Fibroblast of pulmonary artery (primary cell): ENCODE measurements around the gene TSC2.
"Not testable (repeated sequence)": the region's sequence is repeated elsewhere in the genome, so short reads cannot be mapped to it uniquely, and the experiment has no call there.

Source experiments
- DNase-seq: peaks from one replicate; pipeline ENCODE4 v3.0.0-alpha.2; 2010; ENCODE audit warnings: low read depth
- H3K4me3 ChIP-seq: replicated peaks from 2 replicates; pipeline ENCODE4 v1.5.1; 2011; ENCODE audit warnings: low read depth, mild to moderate bottlenecking, control low read depth, low read length, moderate library complexity

TSC2 gene

DNA sequence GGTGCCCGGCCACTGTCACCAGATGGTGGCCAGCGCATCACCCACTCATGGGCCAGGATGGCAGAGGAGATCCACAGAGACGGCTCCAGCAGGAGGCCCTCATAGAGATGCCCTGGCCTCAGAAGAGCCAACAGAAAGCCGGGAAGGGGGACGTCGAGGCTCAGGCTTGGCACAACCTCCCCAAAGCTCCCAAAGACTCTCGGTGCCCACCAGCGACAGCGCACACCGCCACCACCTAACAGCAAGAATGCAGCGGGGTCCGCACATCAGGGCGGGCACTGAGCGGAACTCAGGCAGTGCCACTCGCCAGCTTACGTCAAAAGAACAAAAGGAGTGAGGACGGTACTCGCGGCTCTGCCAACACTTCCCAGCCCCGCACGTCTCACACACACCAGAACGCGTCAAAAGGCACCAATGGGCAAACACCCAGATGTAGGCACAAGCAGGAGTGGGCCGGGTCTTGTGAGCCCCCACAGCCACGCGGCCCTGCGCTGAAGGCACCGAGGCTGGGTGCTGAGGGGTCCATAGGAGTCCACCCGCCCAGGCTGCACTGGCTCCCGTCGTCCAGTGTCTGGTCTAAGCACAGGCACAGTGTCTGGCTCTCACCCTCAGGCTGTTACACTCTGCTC is 79.3 kb downstream of the TSC2 start:
- H3K4me3 ChIP-seq, DNase-seq: not testable (repeated sequence)

DNA sequence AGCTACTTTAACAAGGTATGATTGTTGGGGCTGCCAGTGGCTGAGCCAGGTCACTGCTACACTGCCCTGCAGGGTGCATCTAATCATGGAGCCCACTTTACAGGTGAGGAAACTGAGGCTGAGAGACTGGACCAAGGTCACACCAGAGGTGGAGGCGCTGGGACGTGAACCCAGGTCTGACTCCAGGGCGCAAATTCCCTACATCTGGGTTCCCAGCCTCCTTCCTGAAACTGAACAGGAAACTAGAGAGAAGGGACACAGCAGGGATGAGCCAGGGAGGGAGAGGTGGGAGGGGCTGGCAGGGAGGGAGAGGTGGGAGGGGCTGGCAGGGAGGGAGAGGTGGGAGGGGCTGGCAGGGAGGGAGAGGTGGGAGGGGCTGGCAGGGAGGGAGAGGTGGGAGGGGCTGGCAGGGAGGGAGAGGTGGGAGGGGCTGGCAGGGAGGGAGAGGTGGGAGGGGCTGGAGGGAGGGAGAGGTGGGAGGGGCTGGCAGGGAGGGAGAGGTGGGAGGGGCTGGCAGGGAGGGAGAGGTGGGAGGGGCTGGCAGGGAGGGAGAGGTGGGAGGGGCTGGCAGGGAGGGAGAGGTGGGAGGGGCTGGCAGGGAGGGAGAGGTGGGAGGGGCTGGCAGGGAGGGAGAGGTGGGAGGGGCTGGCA is 80.0 kb downstream of the TSC2 start:
- DNase-seq, result peak; percentile 61
- H3K4me3 ChIP-seq, result not testable (repeated sequence)

DNA sequence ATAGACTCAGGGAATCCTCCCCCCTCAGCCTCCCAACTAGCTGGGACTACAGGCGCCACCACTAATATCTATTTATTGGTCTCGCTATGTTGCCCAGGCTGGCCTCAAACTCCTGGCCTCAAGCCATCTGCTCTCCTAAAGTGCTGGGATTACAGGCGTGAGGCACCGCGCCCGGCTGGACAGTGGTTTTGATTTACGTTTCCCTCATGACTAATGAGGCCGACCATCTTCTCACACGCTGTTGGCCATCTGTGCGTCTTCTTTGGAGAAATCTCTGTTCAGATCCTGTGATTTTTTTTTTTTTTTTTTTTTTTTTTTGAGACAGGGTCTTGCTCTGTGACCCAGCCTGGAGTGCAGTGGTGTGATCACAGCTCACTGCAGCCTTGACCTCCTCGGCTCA is 81.5 kb downstream of the TSC2 start:
- not testable (repeated sequence) for H3K4me3 ChIP-seq, DNase-seq

DNA sequence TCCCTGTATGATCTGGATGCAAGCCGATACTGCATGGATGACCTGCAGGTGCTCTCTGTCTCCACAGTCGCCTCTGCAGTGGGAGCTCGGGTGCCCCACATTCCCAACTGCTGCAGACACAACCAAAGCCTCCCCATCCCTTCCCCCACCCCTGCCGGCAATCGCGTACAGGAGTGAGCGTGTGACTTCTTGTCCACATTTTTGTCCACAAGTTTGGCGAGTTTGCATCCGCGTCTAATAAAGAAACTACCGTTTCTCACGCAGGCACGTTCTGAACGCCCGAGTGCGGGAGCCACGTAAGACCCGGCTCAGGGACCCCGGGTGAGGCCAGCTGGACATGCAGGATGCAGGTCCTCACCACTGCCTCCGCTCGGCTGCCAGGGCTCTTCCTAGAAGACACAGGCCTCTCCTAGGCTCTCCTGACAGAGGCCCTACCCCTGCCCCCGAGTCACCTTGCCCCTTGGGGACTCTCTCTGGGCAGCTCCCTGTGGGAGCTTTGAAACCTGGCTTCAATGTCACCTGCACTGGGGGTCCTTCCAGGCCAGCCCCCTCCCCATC is 82.2 kb downstream of the TSC2 start:
- not testable (repeated sequence) for DNase-seq, H3K4me3 ChIP-seq

DNA sequence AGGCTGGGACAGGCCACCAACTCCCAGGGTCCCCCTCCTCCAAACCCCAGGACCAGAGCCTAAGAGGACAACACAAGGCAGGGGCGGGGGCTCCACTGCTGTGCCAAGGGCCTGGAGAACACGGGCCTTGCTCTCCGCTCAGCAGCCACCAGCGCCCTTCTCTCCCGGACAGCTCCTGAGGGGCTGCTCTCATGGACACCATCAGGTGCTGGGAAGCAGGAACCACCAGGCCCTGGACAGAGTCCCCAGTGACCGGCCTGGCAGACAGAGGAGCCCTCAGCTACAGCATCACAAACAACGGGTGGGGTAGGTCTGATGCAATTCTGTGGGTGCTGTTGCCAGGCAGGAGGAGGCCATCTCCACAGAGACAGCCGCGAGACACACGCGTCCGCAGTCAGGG is 86.0 kb downstream of the TSC2 start:
- not testable (repeated sequence) for DNase-seq
- peak overlapping the region; percentile 7 for H3K4me3 ChIP-seq

DNA sequence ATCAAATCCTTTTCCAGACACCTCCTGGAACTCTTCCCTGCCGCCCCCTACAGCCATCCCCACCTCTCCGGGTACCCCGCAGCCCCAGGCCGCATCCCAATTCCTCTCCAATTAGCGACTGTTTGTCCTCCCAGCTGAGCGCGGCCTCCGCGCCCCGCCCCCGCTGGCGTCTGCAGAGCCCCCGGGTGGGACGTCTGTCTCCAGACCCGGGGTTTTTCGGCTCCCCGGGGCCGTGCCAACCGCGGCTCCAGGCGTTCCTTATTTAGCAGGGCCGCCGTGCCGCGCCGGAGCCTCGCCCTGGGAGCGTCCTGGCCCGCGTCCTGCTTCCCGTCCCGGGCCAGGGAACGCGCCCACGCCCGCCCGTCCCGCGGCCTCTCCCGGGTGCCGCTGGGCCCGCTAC is 87.3 kb downstream of the TSC2 start:
- not testable (repeated sequence) for DNase-seq
- peak overlapping the region; percentile 56 for H3K4me3 ChIP-seq

DNA sequence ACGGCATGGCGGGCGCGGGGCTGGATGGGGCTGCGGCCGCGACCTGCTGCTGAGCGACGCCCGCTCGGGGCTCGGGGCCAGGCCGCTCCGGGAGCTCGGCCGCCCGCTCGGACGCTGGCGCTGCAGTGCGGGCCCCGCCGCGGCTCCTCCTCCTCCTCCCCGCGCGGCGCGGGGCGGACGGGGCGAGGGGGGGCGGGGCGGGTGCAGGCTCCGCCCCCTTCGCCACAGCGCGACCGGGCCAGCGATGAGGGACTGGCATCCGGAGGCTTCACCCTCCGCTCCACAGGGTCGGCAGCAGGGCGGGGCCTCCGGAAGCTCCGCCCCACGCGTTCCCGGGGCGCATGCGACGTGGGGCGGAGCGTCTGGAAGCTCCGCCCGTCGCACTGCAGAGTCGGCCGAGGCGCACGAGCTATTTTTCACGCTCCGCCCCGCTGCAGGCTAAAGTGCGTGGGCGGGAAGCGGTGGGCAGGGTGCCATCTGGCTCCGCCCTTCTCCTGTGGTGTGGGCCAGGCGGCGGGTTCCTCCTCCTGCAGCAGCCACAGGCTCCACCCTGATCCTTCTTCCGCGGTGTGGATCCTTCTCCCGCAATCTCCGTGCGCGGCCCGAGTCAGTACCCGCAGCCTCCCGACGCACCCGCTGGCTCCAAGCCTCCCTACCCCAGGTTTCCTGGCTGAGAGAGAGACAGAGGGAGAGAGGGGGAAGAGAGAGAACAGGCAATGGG is 88.1 kb downstream of the TSC2 start, which contains the start of gene PKD1:
Gene PKD1, minus strand, starts transcription at position 129 of the 721 bp plus-strand sequence. CDS start 209 bp downstream, outside the sequence.
- peak within 1 kb of the TSS; percentile 56 for H3K4me3 ChIP-seq
- DNase-seq, result peak; percentile 96
